GM23338 (cell line): Measurements from ENCODE around the gene ST3GAL4. TPM values are rescaled to one million over a fixed set of nuclear protein-coding genes. Genes with fewer than 3 reads are reported as not detected.

Source experiments
- ATAC-seq: fragments of 200-7000 bp; cut with Tn5 transposase; 3 replicates; pipeline ENCODE4 v1.9.1; 2020
- DNase-seq: peaks from one replicate; pipeline ENCODE4 v3.0.0-alpha.2; 2015; ENCODE audit warnings: low spot score
- H2AFZ ChIP-seq: fragments of 200-600 bp; sonication (generic); 2 replicates; pipeline ENCODE4 v1.8.0; 2016; ENCODE audit warnings: antibody characterized with exemption, mild to moderate bottlenecking, moderate library complexity
- H3F3A ChIP-seq: fragments of 200-600 bp; sonication (generic); replicated peaks from 2 replicates; pipeline ENCODE4 v1.8.0; 2017; ENCODE audit warnings: antibody characterized with exemption, mixed run types, low read depth
- H3K27ac ChIP-seq: fragments of 200-600 bp; sonication (generic); 2 replicates; pipeline ENCODE4 v1.6.1; 2016; ENCODE audit warnings: low read depth
- H3K27me3 ChIP-seq: fragments of 200-600 bp; sonication (generic); 2 replicates; pipeline ENCODE4 v1.8.0; 2016; ENCODE audit warnings: mild to moderate bottlenecking, mixed run types, moderate library complexity; ENCODE audit not compliant: insufficient read depth
- H3K36me3 ChIP-seq: fragments of 200-600 bp; sonication (generic); 2 replicates; pipeline ENCODE4 v1.8.0; 2016; ENCODE audit warnings: mild to moderate bottlenecking; ENCODE audit not compliant: insufficient read depth
- H3K4me1 ChIP-seq: fragments of 200-600 bp; sonication (generic); 2 replicates; pipeline ENCODE4 v1.8.0; 2016; ENCODE audit warnings: mild to moderate bottlenecking, moderate library complexity; ENCODE audit not compliant: insufficient read depth
- H3K4me2 ChIP-seq: fragments of 200-600 bp; sonication (generic); 2 replicates; pipeline ENCODE4 v1.7.1; 2017; ENCODE audit warnings: mixed run types
- H3K4me3 ChIP-seq: fragments of 200-600 bp; sonication (generic); 2 replicates; pipeline ENCODE4 v1.6.1; 2016; ENCODE audit warnings: mixed run types
- H3K79me2 ChIP-seq: fragments of 200-600 bp; sonication (generic); replicated peaks from 2 replicates; pipeline ENCODE4 v1.8.0; 2017; ENCODE audit warnings: mild to moderate bottlenecking; ENCODE audit not compliant: insufficient read depth
- H3K9me2 ChIP-seq: fragments of 200-600 bp; sonication (generic); 2 replicates; pipeline ENCODE4 v1.8.0; 2017; ENCODE audit not compliant: insufficient read depth
- H4K20me1 ChIP-seq: fragments of 200-600 bp; sonication (generic); replicated peaks from 2 replicates; pipeline ENCODE4 v1.8.0; 2017; ENCODE audit warnings: mild to moderate bottlenecking; ENCODE audit not compliant: insufficient read depth
- H3K27ac Mint-ChIP-seq: 2 replicates; pipeline ENCODE4 v1.8.0; 2020; ENCODE audit warnings: inconsistent platforms, mild to moderate bottlenecking, moderate library complexity, mixed read lengths
- H3K27me3 Mint-ChIP-seq: 3 replicates; pipeline ENCODE4 v1.8.0; 2022; ENCODE audit warnings: low read depth, mild to moderate bottlenecking, moderate library complexity, mixed read lengths, inconsistent platforms; ENCODE audit not compliant: insufficient read depth, poor library complexity
- H3K36me3 Mint-ChIP-seq: 3 replicates; pipeline ENCODE4 v1.8.0; 2021; ENCODE audit warnings: low read depth, mild to moderate bottlenecking, inconsistent platforms, moderate library complexity, mixed read lengths
- H3K4me1 Mint-ChIP-seq: 3 replicates; pipeline ENCODE4 v1.8.0; 2020; ENCODE audit warnings: mild to moderate bottlenecking, inconsistent platforms, mixed read lengths
- H3K4me3 Mint-ChIP-seq: 3 replicates; pipeline ENCODE4 v1.8.0; 2021; ENCODE audit warnings: moderate library complexity, mild to moderate bottlenecking, inconsistent platforms, mixed read lengths
- H3K9me3 Mint-ChIP-seq: 3 replicates; pipeline ENCODE4 v1.8.0; 2020; ENCODE audit warnings: moderate library complexity, mild to moderate bottlenecking, inconsistent platforms, mixed read lengths
- CREB1 ChIP-seq: fragments of 250-450 bp; sonication (Bioruptor Pico); IDR thresholded peaks from 2 replicates; pipeline ENCODE4 v1.5.0; 2020; ENCODE audit warnings: low read depth, mild to moderate bottlenecking, moderate library complexity
- CTCF ChIP-seq, 2 experiments: fragments of 200-600 bp in 1 of 2; sonication (generic) in 1 of 2; conservative IDR thresholded peaks; 2 replicates each; pipeline versions ENCODE4 v1.5.1 to v1.6.1; 2016 to 2017; ENCODE audit warnings: antibody characterized with exemption in 2 of 2, low read depth in 2 of 2, mild to moderate bottlenecking in 2 of 2, moderate library complexity in 1 of 2
- ETS1 ChIP-seq: IDR thresholded peaks from 2 replicates; pipeline ENCODE4 v1.6.1; 2016; ENCODE audit warnings: antibody characterized with exemption
- EZH2 ChIP-seq: fragments of 200-600 bp; sonication (generic); IDR thresholded peaks from one replicate; pipeline ENCODE4 v1.8.0; 2017; ENCODE audit warnings: antibody characterized with exemption, mild to moderate bottlenecking, low read depth; ENCODE audit not compliant: unreplicated experiment
- EZH2phosphoT487 ChIP-seq: fragments of 200-600 bp; sonication (generic); IDR thresholded peaks from one replicate; pipeline ENCODE4 v1.8.1; 2018; ENCODE audit warnings: antibody characterized with exemption; ENCODE audit not compliant: unreplicated experiment
- JUNB ChIP-seq: IDR thresholded peaks from one replicate; pipeline ENCODE4 v1.6.1; 2016; ENCODE audit warnings: antibody characterized with exemption; ENCODE audit not compliant: unreplicated experiment
- NANOG ChIP-seq: IDR thresholded peaks from 2 replicates; pipeline ENCODE4 v1.6.1; 2016; ENCODE audit warnings: antibody characterized with exemption, borderline replicate concordance
- POLR2AphosphoS5 ChIP-seq: IDR thresholded peaks from 2 replicates; pipeline ENCODE4 v1.6.1; 2016; ENCODE audit warnings: antibody characterized with exemption, low read depth
- REST ChIP-seq: IDR thresholded peaks from one replicate; pipeline ENCODE4 v1.6.1; 2018; ENCODE audit warnings: antibody characterized with exemption; ENCODE audit not compliant: unreplicated experiment
- STAT1 ChIP-seq: IDR thresholded peaks from one replicate; pipeline ENCODE4 v1.6.1; 2016; ENCODE audit warnings: antibody characterized with exemption; ENCODE audit not compliant: unreplicated experiment
- ZNF114 ChIP-seq: fragments of 250-450 bp; sonication (Bioruptor Pico); IDR thresholded peaks from 2 replicates; pipeline ENCODE4 v1.5.0; 2020; ENCODE audit warnings: mild to moderate bottlenecking, moderate library complexity
- ZNF331 ChIP-seq: fragments of 250-450 bp; sonication (Bioruptor Pico); IDR thresholded peaks from 2 replicates; pipeline ENCODE4 v1.5.0; 2020; ENCODE audit warnings: low read depth, mild to moderate bottlenecking, moderate library complexity
- ZNF462 ChIP-seq: fragments of 250-450 bp; sonication (Bioruptor Pico); IDR thresholded peaks from 2 replicates; pipeline ENCODE4 v1.5.0; 2020; ENCODE audit warnings: mild to moderate bottlenecking, moderate library complexity
- polyA plus RNA-seq: library from polyadenylated mRNA; unstranded; fragments of >200 nt; fragmentation: Nextera tagmentation; extraction: Ambion mirVana; gene quantifications from 2 replicates; pipeline ENCODE4 v1.2.1, GENCODE V29; 2016
- total RNA-seq: library from RNA; depleted of rRNA; stranded (reverse); fragments of >200 nt; shearing (Covaris generic); gene quantifications from 2 replicates; pipeline ENCODE4 v1.2.3, GENCODE V29; 2014

ST3GAL4 gene
- total and polyA plus RNA-seq, 2 experiments from 2014 or later = 10.1 to 28.0 TPM

GRCh38 chr11:126415128-126415527 is 59.6 kb downstream of the ST3GAL4 start:
- ATAC-seq = no peak
- H3K27ac Mint-ChIP-seq = no peak overlapping the region
- no peak overlapping the region for H2AFZ ChIP-seq

More at GRCh38 chr11:126415128-126415527, 59.6 kb downstream of the ST3GAL4 start:
- TF ChIP-seq CTCF (conservative IDR thresholded peaks at IDR 0.05; ENCODE audit: low read depth in 2 of 2) (no peak), POLR2AphosphoS5 (no peak), CREB1 (no peak), ZNF462 (CRISPR knock-in tag) (no peak), EZH2phosphoT487 (no peak), ETS1 (no peak), JUNB (no peak), STAT1 (no peak), ZNF114 (no peak), ZNF331 (CRISPR knock-in tag) (no peak), NANOG (no peak), REST (no peak), EZH2 (no peak)
- H3K4me2 ChIP-seq = no peak overlapping the region
- H3K79me2 ChIP-seq = no peaks in the 10 kb centered on the region
- H3K4me3 ChIP-seq = no peak overlapping the region
- Mint-ChIP-seq H3K9me3 (no peaks in the 10 kb centered on the region), H3K27me3 (peaks cover 12% of the 10 kb centered on the region), H3K4me3 (no peak overlapping the region), H3K36me3 (peaks cover 9% of the 10 kb centered on the region; the same call in 2 of the 3 replicates), H3K4me1 (peaks cover 8% of the 10 kb centered on the region)
- no peaks in the 10 kb centered on the region for H3K36me3 ChIP-seq
- H3F3A ChIP-seq = 0 out of 2 replicates have a peak, but pooled peaks cover 3% of the 10 kb centered on the region
- H3K27ac ChIP-seq = no peak overlapping the region
- H3K9me2 ChIP-seq = no peaks in the 10 kb centered on the region
- H4K20me1 ChIP-seq = no peaks in the 10 kb centered on the region
- 0 out of 2 replicates have a peak, but pooled peaks cover 3% of the 10 kb centered on the region for H3K27me3 ChIP-seq
- peaks cover 11% of the 10 kb centered on the region; the same call in 1 of the 2 replicates for H3K4me1 ChIP-seq
- no peak for DNase-seq
